Ishikawa (cell line): Measurements from ENCODE around the gene ASTN2.

Experiments
- CEBPB ChIP-seq: IDR thresholded peaks from 2 replicates; pipeline ENCODE4 v1.6.1; 2012
- CREB1 ChIP-seq: IDR thresholded peaks from 2 replicates; pipeline ENCODE4 v1.6.1; 2012; ENCODE audit warnings: low read depth
- EGR1 ChIP-seq: IDR thresholded peaks from 2 replicates; pipeline ENCODE4 v1.6.1; 2012
- EP300 ChIP-seq: IDR thresholded peaks from 2 replicates; pipeline ENCODE4 v1.6.1; 2012; ENCODE audit warnings: borderline replicate concordance
- FOXM1 ChIP-seq: IDR thresholded peaks from 2 replicates; pipeline ENCODE4 v1.6.1; 2012; ENCODE audit warnings: low read depth, borderline replicate concordance
- NFIC ChIP-seq: IDR thresholded peaks from 2 replicates; pipeline ENCODE4 v1.6.1; 2012
- RAD21 ChIP-seq: IDR thresholded peaks from 2 replicates; pipeline ENCODE4 v1.6.1; 2012; ENCODE audit warnings: low read depth
- TAF1 ChIP-seq: IDR thresholded peaks from 2 replicates; pipeline ENCODE4 v1.6.1; 2012; ENCODE audit warnings: low read depth, mild to moderate bottlenecking
- TCF12 ChIP-seq: IDR thresholded peaks from 2 replicates; pipeline ENCODE4 v1.6.1; 2012; ENCODE audit warnings: low read depth
- TEAD4 ChIP-seq: IDR thresholded peaks from 2 replicates; pipeline ENCODE4 v1.6.1; 2012
- YY1 ChIP-seq: IDR thresholded peaks from 2 replicates; pipeline ENCODE4 v1.6.1; 2012; ENCODE audit warnings: low read depth
- ZBTB7A ChIP-seq: IDR thresholded peaks from 2 replicates; pipeline ENCODE4 v1.6.1; 2012; ENCODE audit warnings: low read depth
- TF ChIP-seq, protein P1 (sequence below): IDR thresholded peaks from 2 replicates; pipeline ENCODE4 v1.6.1; 2012; ENCODE audit warnings: low read depth, mild to moderate bottlenecking
- TF ChIP-seq, protein P2 (sequence below): IDR thresholded peaks from 2 replicates; pipeline ENCODE4 v1.6.1; 2012
- TF ChIP-seq, protein P3 (sequence below): IDR thresholded peaks from 2 replicates; pipeline ENCODE4 v1.6.1; 2012

Gene ASTN2

DNA sequence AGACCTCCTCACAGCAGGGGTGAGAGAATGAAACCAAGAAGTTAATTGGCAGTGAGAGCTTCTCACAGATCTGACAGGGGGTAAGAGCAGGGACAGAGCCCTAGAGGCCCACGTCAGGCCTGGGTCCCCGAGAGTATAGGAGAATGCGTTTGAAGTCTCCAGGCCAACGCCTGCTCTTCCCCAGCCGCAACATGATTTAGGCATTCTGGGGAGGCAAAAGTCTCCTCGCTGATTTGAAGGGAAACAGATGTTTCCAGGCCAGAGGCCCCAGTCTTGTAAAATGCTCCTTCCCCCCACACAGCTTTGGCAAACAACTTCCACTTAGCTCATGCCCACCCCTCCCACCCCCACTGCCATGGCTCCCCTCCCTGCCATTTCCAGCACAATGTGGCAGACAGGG is 966.9 kb downstream of the ASTN2 start:
- no peak for TF ChIP-seq CREB1
- TF ChIP-seq TEAD4, result no peak
- TF ChIP-seq RAD21, result no peak
- no peak for TF ChIP-seq CEBPB

DNA sequence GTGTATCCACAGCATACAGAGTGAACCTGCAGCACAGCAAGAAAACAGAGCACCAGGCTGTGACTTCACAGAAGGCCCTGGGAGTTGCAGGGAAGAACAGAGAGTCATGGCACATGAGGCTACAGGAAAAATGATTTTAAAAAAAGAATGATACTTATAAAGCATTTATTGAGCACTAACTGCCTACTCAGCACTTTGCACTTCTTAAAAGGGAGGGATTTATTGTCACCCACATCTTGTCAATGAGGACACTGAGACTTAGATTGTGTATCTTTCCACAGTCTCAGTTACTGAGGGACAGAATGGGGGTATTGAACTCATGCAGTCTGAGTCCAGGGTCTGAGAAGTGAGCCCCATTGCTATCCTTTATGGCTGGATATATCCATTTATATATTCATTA is 972.3 kb downstream of the ASTN2 start:
- TF ChIP-seq NFIC (no peak), EP300 (no peak), YY1 (no peak)
- TF ChIP-seq, protein P1, sequence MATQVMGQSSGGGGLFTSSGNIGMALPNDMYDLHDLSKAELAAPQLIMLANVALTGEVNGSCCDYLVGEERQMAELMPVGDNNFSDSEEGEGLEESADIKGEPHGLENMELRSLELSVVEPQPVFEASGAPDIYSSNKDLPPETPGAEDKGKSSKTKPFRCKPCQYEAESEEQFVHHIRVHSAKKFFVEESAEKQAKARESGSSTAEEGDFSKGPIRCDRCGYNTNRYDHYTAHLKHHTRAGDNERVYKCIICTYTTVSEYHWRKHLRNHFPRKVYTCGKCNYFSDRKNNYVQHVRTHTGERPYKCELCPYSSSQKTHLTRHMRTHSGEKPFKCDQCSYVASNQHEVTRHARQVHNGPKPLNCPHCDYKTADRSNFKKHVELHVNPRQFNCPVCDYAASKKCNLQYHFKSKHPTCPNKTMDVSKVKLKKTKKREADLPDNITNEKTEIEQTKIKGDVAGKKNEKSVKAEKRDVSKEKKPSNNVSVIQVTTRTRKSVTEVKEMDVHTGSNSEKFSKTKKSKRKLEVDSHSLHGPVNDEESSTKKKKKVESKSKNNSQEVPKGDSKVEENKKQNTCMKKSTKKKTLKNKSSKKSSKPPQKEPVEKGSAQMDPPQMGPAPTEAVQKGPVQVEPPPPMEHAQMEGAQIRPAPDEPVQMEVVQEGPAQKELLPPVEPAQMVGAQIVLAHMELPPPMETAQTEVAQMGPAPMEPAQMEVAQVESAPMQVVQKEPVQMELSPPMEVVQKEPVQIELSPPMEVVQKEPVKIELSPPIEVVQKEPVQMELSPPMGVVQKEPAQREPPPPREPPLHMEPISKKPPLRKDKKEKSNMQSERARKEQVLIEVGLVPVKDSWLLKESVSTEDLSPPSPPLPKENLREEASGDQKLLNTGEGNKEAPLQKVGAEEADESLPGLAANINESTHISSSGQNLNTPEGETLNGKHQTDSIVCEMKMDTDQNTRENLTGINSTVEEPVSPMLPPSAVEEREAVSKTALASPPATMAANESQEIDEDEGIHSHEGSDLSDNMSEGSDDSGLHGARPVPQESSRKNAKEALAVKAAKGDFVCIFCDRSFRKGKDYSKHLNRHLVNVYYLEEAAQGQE, result no peak

DNA sequence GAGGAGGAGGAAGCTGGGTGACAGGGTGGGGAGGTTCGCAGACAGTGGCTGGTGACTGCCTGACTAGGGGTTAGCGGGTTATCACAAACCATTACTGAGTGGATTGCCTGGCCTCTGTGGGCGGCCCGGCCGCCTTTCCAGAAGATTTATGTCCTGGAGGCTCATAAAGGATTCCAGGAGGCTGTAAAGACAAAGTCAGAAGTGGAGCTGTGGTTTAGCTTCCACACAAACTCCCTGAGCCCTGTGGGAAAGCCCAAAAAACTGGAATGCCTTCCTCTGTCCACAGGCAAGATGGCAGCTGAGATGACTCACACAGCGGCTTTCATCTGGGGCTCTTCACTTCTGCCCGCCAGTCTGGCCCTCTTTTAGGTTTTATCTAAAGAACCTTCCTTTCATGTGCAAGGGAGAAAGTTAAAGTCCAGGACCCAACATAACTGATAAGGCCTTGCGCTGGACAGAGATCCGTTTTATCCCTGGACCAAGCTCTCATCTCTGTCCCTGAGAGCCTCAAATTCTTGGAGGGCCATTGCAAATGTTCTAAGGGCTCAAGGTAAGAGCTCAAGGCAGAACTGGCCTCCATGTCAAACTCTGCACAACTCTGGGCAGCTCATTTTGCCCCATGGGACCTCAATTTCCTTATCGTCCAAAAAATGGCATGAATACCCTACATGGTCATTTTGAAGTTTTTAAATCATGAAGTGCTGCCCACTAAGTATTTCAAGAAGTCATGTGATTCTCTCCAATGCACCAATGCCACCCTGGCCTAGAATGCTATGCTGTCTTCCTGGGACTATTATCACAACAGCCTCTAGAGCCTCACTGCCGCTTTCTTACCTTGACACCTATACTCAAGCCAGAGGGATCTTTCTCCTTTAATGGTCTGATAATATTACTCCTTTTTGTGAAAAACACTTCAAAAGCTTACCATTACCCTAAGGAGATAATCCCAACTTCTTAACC is 977.2 kb downstream of the ASTN2 start:
- TF ChIP-seq TCF12, result no peak
- TF ChIP-seq EP300, result no peak
- no peak for TF ChIP-seq NFIC
- no peak for TF ChIP-seq FOXM1
- no peak for TF ChIP-seq YY1
- TF ChIP-seq, protein P2, sequence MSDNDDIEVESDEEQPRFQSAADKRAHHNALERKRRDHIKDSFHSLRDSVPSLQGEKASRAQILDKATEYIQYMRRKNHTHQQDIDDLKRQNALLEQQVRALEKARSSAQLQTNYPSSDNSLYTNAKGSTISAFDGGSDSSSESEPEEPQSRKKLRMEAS, result no peak
- TF ChIP-seq, protein P3, sequence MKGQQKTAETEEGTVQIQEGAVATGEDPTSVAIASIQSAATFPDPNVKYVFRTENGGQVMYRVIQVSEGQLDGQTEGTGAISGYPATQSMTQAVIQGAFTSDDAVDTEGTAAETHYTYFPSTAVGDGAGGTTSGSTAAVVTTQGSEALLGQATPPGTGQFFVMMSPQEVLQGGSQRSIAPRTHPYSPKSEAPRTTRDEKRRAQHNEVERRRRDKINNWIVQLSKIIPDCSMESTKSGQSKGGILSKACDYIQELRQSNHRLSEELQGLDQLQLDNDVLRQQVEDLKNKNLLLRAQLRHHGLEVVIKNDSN, result no peak
- TF ChIP-seq CREB1, result no peak
- no peak for TF ChIP-seq TEAD4
- no peak for TF ChIP-seq ZBTB7A
- TF ChIP-seq, protein P1, result no peak
- TF ChIP-seq CEBPB, result no peak
- TF ChIP-seq TAF1, result no peak
- TF ChIP-seq RAD21, result no peak
- no peak for TF ChIP-seq EGR1

DNA sequence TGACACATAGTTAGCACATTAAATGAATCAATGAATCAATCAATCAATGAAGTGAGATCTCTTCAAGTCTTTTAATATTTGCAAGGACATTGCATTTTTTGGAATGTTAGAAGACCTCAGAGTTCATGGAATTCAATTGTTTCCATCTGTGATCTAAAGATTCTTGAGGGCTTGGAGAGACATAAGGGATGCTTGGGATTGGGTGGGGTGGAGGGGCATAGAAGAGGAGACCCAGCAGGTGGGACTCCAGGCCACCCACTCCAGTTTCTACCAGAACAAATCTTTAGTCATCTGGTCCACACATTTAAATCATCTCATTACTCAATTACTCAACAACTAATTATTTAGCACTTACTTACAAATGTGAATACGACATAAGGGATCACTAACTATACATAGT is 978.7 kb downstream of the ASTN2 start:
- TF ChIP-seq TAF1 (no peak), TCF12 (no peak), TEAD4 (no peak), EGR1 (no peak), FOXM1 (no peak), EP300 (no peak), CREB1 (no peak), ZBTB7A (no peak), NFIC (no peak), YY1 (no peak), RAD21 (no peak), CEBPB (no peak)
- TF ChIP-seq, protein P3, result no peak
- TF ChIP-seq, protein P1, result no peak
- TF ChIP-seq, protein P2, result no peak
